ENCODE data around the gene XPO5.

The XPO5 gene

DNA sequence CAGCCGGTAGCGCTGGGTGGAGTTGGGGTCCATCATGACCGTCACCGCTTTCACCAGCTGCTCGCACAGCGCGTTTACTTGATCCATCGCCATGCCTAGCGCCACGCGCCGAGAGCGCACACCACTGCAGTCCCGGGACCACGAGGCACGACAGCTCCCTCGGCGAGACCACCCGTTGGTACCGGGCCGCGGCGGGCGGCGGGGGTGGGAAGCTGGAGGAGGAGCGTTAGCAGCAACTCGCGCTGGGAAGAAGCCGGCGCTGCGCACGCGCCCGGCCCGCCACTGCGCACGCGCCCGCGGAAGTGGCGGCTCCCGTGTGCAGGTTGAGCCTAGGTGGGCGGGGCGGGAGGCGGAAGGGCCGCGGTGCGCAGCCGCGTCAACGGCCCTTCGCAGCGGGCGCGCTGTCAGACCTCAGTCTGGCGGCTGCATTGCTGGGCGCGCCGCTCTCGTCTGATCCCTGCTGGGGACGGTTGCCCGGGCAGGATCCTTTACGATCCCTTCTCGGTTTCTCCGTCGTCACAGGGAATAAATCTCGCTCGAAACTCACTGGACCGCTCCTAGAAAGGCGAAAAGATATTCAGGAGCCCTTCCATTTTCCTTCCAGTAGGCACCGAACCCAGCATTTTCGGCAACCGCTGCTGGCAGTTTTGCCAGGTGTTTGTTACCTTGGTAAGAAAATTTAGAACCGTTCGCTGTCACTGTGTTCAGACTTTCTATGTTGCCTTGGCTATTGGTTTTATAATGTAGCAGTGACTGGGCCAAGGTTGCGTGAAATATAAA is at the start of gene XPO5, which contains the start of gene POLH:
Gene XPO5 (minus strand): TSS at position 267 of the 780 bp plus-strand sequence. CDS start 174 bp downstream, at position 93.
Gene POLH (plus strand): TSS at position 414 of the 780 bp plus-strand sequence. CDS start 6,135 bp downstream, outside the sequence.
- no peak for TF ChIP-seq GATA2 (IDR thresholded peaks at IDR 0.05; ENCODE audit: low read depth, low read length)
- TF ChIP-seq GATA3 (IDR thresholded peaks at IDR 0.05; ENCODE audit: low read depth, low read length): no peak

DNA sequence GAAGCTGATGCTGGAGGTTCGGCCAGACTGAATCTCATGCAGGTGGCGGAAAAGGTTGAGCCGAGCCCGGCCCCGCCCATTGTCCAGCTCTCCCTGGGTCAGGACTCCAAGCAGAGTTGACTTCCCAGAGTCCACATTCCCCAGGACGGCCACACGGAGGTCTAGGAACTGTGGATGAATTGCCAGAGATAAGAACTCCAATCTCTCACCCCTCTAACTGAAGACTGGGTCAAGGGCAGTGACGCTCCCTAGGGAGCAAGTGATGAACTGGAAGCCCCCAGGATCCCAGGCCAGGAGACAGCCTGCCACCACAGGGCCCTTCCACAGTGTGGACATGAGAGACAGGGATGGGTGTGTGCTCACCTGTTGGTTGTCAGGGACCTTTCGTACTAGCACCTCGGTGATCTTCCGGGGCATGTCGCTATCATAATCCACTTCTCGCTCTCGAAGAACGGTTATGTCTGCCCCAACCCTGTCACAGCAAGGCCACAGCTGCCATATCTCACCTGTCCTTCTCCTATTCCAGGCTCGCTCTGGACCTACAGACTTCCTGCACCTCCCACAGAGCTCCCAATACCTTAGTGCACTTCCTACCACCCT is 49.7 kb upstream of the XPO5 start:
- no peak for TF ChIP-seq GATA2 (IDR thresholded peaks at IDR 0.05; ENCODE audit: low read depth, low read length)
- TF ChIP-seq GATA3 (IDR thresholded peaks at IDR 0.05; ENCODE audit: low read depth, low read length): no peak

GRCh38 chr6:43624786-43625288 is 49.0 kb upstream of the XPO5 start:
- no peak for TF ChIP-seq GATA2 (IDR thresholded peaks at IDR 0.05; ENCODE audit: low read depth, low read length)
- no peak for TF ChIP-seq GATA3 (IDR thresholded peaks at IDR 0.05; ENCODE audit: low read depth, low read length)

DNA sequence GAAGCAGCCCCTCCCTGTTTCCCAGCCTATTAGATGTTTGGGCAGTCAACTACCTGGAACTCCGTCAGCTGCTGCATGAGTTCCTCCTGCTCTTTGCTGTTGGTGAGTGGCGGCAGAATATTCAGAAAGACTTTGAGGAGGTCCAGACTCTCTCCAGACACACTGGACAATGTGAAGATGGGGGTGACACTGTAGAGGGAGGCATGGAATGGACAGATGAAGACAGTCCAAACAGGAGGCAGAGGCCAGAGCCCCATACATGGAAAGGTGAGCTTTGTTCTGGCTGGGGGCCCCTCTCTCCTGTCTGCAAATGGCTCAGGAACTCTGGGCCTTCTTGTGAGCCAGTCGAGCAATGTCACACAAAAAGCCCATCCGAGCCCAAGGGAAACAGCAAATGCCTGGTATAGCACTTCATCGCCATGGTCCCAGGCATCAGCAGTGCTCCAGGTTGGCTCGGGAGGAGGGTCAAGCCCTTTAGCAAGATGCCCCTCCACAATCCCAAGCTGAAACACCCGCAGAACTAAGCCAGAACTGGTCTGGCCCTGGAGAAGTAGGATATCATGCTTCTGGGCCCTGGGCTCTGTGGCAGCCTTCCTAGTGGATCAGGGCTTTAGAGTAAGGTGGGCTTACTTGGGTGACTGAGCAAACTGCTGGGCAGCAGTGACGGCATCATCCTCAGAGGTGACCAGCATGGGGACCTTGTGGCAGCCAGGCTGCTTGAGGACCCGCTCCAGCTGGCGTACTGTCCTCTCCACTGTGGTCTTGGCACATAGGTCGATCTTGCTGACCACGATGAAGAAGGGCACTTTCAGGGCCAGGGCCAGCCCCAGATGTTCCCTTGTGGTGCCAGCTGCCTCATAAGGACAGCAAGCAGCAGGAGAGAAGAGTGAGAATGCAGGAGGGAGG is 48.3 kb upstream of the XPO5 start:
- no peak for TF ChIP-seq GATA2 (IDR thresholded peaks at IDR 0.05; ENCODE audit: low read depth, low read length)
- no peak for TF ChIP-seq GATA3 (IDR thresholded peaks at IDR 0.05; ENCODE audit: low read depth, low read length)

DNA sequence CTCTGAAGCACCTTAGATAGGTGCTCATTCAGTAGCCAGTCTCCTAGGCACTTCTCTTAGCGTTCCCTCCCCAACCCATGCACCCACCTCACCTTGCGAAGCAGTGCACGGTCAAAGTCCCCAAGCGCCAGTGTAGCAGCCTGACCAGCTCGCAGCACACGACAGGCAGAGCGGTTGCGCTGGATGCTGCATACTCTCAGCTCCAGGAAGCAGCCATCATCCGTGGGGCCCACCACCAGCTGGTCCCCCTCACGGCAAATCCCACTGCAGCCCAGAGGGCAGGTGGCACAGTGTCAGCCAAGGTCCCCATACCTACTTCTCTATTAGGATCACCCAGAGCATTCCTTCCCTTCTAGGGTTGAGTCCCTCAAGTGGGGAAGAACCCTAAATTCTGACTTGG is 46.7 kb upstream of the XPO5 start:
- no peak for TF ChIP-seq GATA3 (IDR thresholded peaks at IDR 0.05; ENCODE audit: low read depth, low read length)
- no peak for TF ChIP-seq GATA2 (IDR thresholded peaks at IDR 0.05; ENCODE audit: low read depth, low read length)

GRCh38 chr6:43621836-43622180 is 46.0 kb upstream of the XPO5 start:
- TF ChIP-seq GATA3 (IDR thresholded peaks at IDR 0.05; ENCODE audit: low read depth, low read length) (no peak), GATA2 (IDR thresholded peaks at IDR 0.05; ENCODE audit: low read depth, low read length) (no peak)

DNA sequence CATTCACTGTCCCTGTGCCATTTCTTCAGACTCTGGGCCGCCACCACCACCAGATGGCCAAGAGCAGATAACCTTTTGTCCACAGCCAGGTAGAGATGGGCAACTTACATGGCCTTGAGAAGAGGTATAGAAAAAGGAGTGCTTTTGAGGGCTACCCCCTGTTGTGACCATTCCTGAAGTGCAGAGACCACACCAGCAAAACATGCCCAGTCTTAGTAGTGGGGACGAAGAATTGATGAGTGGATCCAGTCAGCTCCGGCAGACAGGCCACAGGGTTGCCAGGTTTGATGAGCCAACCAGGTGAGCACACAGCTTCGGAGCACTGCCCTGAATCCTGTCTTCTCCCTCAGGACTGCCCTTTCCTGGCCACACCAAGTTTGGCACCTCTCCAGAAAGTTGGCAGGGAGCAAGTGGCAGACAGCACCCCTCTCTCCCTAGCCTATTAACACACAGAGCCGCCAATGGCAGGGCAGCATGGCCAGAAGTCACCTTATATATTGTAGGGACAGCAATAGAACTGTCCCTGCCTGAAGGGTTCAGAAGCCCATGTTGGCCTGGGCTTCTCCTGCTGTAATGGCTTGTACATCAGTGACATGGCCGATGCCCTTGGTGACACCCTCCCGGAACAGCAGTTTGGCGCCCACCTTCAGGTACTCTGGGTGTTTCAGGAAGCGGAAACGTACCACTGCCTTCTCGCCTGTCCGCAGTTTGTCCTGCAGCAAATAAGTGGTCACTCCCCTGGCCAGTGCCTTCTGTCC is 45.4 kb upstream of the XPO5 start:
- TF ChIP-seq GATA2 (IDR thresholded peaks at IDR 0.05; ENCODE audit: low read depth, low read length): no peak
- no peak for TF ChIP-seq GATA3 (IDR thresholded peaks at IDR 0.05; ENCODE audit: low read depth, low read length)

DNA sequence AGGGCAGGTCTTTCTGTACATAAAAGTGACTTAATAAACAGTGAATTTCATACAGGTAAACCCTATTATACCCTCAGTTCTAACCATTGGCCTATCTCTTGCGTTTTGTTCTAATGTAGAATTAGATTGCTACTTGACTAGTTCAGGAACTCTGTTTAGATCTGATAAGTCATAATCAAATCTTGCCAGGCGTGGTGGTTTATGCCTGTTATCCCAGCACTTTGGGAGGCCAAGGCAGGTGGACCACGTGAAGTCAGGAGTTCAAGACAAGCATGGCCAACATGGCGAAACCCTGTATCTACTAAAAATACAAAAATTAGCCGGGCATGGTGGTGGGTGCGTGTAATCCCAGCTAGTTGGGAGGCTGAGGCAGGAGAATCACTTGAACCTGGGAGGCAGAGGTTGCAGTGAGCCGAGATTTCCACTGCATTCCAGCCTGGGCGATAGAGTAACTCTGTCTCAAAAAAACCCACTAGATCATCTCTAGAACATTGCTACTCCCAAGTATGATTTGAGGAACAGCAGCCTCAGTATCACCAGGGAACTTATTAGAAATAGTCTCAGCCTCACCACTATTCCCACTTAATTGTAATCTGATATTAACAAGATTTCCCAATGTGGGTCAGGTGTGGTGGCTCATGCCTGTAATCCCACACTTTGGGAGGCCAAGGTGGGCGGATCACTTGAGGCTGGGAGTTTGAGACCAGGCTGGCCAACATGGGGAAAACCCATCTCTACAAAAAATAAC is 41.1 kb upstream of the XPO5 start:
- TF ChIP-seq GATA3 (IDR thresholded peaks at IDR 0.05; ENCODE audit: low read depth, low read length) (no peak), GATA2 (IDR thresholded peaks at IDR 0.05; ENCODE audit: low read depth, low read length) (no peak)

DNA sequence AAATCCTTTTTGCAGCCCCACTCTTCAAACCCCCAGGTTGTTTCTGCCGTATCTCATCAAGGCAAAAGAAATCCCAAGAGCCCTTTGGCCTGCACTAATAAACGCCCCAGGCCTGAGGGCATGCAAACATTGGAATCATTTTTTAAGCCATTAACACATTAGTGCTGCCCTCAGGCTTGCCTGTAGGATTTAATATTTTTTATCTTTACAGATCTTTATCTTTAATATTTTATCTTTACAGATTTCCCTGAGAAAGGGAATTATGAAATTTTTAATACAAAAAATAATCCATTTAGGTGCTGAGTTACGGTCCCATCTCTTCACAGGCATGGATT is 38.5 kb upstream of the XPO5 start:
- no peak for TF ChIP-seq GATA2 (IDR thresholded peaks at IDR 0.05; ENCODE audit: low read depth, low read length)
- no peak for TF ChIP-seq GATA3 (IDR thresholded peaks at IDR 0.05; ENCODE audit: low read depth, low read length)

GRCh38 chr6:43613721-43614395 is 38.0 kb upstream of the XPO5 start:
- TF ChIP-seq GATA3 (IDR thresholded peaks at IDR 0.05; ENCODE audit: low read depth, low read length) (no peak), GATA2 (IDR thresholded peaks at IDR 0.05; ENCODE audit: low read depth, low read length) (no peak)

DNA sequence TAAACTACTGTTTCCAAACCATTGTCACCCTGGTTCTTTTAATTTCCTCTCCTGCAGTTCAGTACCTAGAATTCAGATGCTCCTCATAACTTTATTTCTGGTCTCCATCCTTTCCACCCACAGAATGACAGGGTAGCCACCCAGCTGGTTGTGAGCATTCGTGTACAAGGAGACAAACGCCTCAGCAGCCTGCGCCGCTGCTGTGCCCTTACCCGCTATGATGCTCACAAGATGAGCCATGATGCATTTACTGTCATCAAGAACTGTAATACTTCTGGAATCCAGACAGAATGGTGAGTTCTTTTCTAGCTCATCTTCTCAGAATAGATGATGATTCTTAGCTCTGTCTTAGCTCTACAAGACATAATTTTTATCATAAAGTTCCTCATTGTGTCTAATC is 34.6 kb upstream of the XPO5 start:
- TF ChIP-seq GATA3 (IDR thresholded peaks at IDR 0.05; ENCODE audit: low read depth, low read length) (no peak), GATA2 (IDR thresholded peaks at IDR 0.05; ENCODE audit: low read depth, low read length) (no peak)

GRCh38 chr6:43609402-43609801 is 33.6 kb upstream of the XPO5 start:
- TF ChIP-seq GATA2 (IDR thresholded peaks at IDR 0.05; ENCODE audit: low read depth, low read length) (no peak), GATA3 (IDR thresholded peaks at IDR 0.05; ENCODE audit: low read depth, low read length) (no peak)

All from SH-SY5Y (cell line).